ENCODE results near the gene PNLIPRP2.

DNA sequence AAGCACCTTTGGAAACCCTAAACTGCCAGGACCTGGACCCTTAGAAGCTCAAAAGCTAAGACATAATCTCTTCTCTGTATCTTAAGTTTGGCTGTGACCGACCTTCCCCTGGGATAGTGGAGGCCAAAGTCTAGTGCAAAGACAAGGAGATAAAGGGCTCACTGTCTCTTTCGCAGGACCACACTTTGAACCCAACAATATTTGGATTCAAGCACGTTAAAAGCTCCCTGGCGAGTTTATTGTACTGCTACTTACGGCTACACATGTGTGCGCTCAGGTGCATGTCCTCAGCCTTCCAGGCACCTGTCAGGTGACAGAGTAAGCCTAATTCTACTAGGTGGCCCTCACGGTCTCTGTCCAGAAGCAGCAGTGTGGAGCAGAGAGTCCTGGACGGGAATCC lies 55.9 kb downstream of the PNLIPRP2 start:
- TF ChIP-seq, protein P1, sequence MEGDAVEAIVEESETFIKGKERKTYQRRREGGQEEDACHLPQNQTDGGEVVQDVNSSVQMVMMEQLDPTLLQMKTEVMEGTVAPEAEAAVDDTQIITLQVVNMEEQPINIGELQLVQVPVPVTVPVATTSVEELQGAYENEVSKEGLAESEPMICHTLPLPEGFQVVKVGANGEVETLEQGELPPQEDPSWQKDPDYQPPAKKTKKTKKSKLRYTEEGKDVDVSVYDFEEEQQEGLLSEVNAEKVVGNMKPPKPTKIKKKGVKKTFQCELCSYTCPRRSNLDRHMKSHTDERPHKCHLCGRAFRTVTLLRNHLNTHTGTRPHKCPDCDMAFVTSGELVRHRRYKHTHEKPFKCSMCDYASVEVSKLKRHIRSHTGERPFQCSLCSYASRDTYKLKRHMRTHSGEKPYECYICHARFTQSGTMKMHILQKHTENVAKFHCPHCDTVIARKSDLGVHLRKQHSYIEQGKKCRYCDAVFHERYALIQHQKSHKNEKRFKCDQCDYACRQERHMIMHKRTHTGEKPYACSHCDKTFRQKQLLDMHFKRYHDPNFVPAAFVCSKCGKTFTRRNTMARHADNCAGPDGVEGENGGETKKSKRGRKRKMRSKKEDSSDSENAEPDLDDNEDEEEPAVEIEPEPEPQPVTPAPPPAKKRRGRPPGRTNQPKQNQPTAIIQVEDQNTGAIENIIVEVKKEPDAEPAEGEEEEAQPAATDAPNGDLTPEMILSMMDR (IDR thresholded peaks at IDR 0.05; ENCODE audit: insufficient read depth, low read length, poor library complexity, severe bottlenecking) = no peak
- no peak for TF ChIP-seq EZH2phosphoT487 (conservative IDR thresholded peaks at IDR 0.05; ENCODE audit: low read length)
